ENCODE measurements around the gene OR2AG1.

- TF ChIP-seq, protein P1, sequence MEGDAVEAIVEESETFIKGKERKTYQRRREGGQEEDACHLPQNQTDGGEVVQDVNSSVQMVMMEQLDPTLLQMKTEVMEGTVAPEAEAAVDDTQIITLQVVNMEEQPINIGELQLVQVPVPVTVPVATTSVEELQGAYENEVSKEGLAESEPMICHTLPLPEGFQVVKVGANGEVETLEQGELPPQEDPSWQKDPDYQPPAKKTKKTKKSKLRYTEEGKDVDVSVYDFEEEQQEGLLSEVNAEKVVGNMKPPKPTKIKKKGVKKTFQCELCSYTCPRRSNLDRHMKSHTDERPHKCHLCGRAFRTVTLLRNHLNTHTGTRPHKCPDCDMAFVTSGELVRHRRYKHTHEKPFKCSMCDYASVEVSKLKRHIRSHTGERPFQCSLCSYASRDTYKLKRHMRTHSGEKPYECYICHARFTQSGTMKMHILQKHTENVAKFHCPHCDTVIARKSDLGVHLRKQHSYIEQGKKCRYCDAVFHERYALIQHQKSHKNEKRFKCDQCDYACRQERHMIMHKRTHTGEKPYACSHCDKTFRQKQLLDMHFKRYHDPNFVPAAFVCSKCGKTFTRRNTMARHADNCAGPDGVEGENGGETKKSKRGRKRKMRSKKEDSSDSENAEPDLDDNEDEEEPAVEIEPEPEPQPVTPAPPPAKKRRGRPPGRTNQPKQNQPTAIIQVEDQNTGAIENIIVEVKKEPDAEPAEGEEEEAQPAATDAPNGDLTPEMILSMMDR (IDR thresholded peaks at IDR 0.05), result no peak
- TF ChIP-seq POLR2A (IDR thresholded peaks at IDR 0.05) (no peak), EP300 (IDR thresholded peaks at IDR 0.05) (no peak)
Measured at GRCh38 chr11:6736495-6737121, 46.2 kb upstream of the OR2AG1 start.

Measured in tibial nerve (tissue), 4 donors.